ENCODE results near the gene TNFAIP3. TPM values are rescaled to one million over a fixed set of nuclear protein-coding genes. Genes with fewer than 3 reads are reported as not detected.

The TNFAIP3 gene
- total and polyA plus RNA-seq, 2 of the 4 experiments (the other 2 are of a cell fraction), result 5.0 to 14.2 TPM

- ChIA-PET POLR2A (ENCODE audit: unreplicated experiment) (no interaction called here), CTCF (no interaction called here)
- no peaks in the 10 kb centered on the region; the same call in 1 of the 2 replicates for H3K9me3 ChIP-seq (ENCODE audit: control insufficient read depth, insufficient read depth, low read length)
- in situ Hi-C loops (cut with MboI; ENCODE audit: low sequenced_read_pairs) (loop anchor here (25.0 kb wide), 1 partner anchor 585 kb away; the partner anchor contains the start of gene HEBP2), intact Hi-C loops (cut with micrococcal nuclease) (no loop called here), dilution Hi-C loops (cut with HindIII; ENCODE audit: low sequenced_read_pairs, unreplicated experiment) (no loop called here)
- H3K79me1 ChIP-seq (ENCODE audit: low read depth in 1 of 2, low read length in 2 of 2), result no peaks in the 10 kb centered on the region
- peaks cover 6% of the 10 kb centered on the region for H3K9me1 ChIP-seq (ENCODE audit: insufficient read depth, low read length)
- H3K27ac ChIP-seq (ENCODE audit: insufficient read depth, low read length), result no peak overlapping the region
- ATAC-seq (ENCODE audit: low read depth) (no peak), DNase-seq (no peak)
- no peak overlapping the region for H2BK120ac ChIP-seq (ENCODE audit: low read depth, low read length)
- no peak overlapping the region for H3K18ac ChIP-seq (ENCODE audit: low read depth, low read length)
- H2AK5ac ChIP-seq (ENCODE audit: low read depth, low read length), result no peak overlapping the region
- no peak for TF ChIP-seq MAFK (IDR thresholded peaks at IDR 0.05; ENCODE audit: low read depth, low read length)
- no peak for TF ChIP-seq CTCF (conservative IDR thresholded peaks at IDR 0.05; ENCODE audit: low read depth, low read length)
- TF ChIP-seq ELK1 (IDR thresholded peaks at IDR 0.05; ENCODE audit: borderline replicate concordance, low read depth, low read length), result no peak
- TF ChIP-seq CEBPB (IDR thresholded peaks at IDR 0.05; ENCODE audit: low read depth, low read length), result no peak
- TF ChIP-seq, protein P1, sequence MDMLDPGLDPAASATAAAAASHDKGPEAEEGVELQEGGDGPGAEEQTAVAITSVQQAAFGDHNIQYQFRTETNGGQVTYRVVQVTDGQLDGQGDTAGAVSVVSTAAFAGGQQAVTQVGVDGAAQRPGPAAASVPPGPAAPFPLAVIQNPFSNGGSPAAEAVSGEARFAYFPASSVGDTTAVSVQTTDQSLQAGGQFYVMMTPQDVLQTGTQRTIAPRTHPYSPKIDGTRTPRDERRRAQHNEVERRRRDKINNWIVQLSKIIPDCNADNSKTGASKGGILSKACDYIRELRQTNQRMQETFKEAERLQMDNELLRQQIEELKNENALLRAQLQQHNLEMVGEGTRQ (IDR thresholded peaks at IDR 0.05; ENCODE audit: low read depth, low read length), result no peak
- TF ChIP-seq BHLHE40 (IDR thresholded peaks at IDR 0.05; ENCODE audit: low read depth, low read length), result no peak
- TF ChIP-seq RFX5 (IDR thresholded peaks at IDR 0.05; ENCODE audit: low read depth, low read length), result no peak
- TF ChIP-seq RAD21 (IDR thresholded peaks at IDR 0.05; ENCODE audit: low read length), result no peak
- TF ChIP-seq CHD1 (IDR thresholded peaks at IDR 0.05; ENCODE audit: low read depth, low read length), result no peak
- no peak for TF ChIP-seq POLR2A (IDR thresholded peaks at IDR 0.05; ENCODE audit: low read depth, low read length)
- TF ChIP-seq SMC3 (IDR thresholded peaks at IDR 0.05; ENCODE audit: low read depth, low read length), result no peak
- no peak for TF ChIP-seq MXI1 (IDR thresholded peaks at IDR 0.05; ENCODE audit: borderline replicate concordance, low read depth, low read length)
- TF ChIP-seq NFE2L2 (IDR thresholded peaks at IDR 0.05; ENCODE audit: low read depth, low read length), result no peak
- no CpG with 5 or more reads among the region's 5 CpGs for WGBS, 2 experiments (ENCODE audit: extremely low coverage in 2 of 2, insufficient read length in 1 of 2)
- H2AFZ ChIP-seq (replicated peaks; ENCODE audit: low read length, poor library complexity), result no peak overlapping the region
- H4K91ac ChIP-seq (ENCODE audit: insufficient read depth, low read depth, low read length), result no peak overlapping the region
- H2AK9ac ChIP-seq (replicated peaks; ENCODE audit: low read depth, low read length, poor library complexity), result no peak overlapping the region
- H3K56ac ChIP-seq (ENCODE audit: extremely low read depth, insufficient read depth, low read length), result no peak overlapping the region
- H3K27me3 ChIP-seq (ENCODE audit: control insufficient read depth, insufficient read depth, low read length), result peaks cover 2% of the 10 kb centered on the region; the same call in 1 of the 2 replicates
- no peak overlapping the region for H3K4me2 ChIP-seq (ENCODE audit: low read depth, low read length)
- no peak overlapping the region for H3K4me3 ChIP-seq (ENCODE audit: insufficient read depth, low read depth, low read length)
- H3K9ac ChIP-seq (ENCODE audit: low read depth, low read length), result no peak overlapping the region
- no peak overlapping the region for H3K14ac ChIP-seq (replicated peaks; ENCODE audit: low read depth, low read length)
- H3K4me1 ChIP-seq (ENCODE audit: control insufficient read depth, insufficient read depth, low read length), result peaks cover 7% of the 10 kb centered on the region
- H2BK15ac ChIP-seq (ENCODE audit: low read depth, low read length), result no peak overlapping the region
- H4K20me1 ChIP-seq (ENCODE audit: insufficient read depth, low read length), result no peaks in the 10 kb centered on the region
- no peak overlapping the region for H4K5ac ChIP-seq (ENCODE audit: low read depth, low read length)
- no peak overlapping the region for H3K4ac ChIP-seq (ENCODE audit: low read depth, low read length)
- BruUV-seq (replicated peaks), result no TSS peak
- H3K23ac ChIP-seq (ENCODE audit: low read depth, low read length), result no peak overlapping the region
- no peak overlapping the region for H2BK20ac ChIP-seq (ENCODE audit: low read depth, low read length)
- H3K36me3 ChIP-seq (ENCODE audit: control insufficient read depth, insufficient read depth, low read length), result no peaks in the 10 kb centered on the region
- no peak overlapping the region for H2BK5ac ChIP-seq (ENCODE audit: low read depth, low read length, poor library complexity, severe bottlenecking)
- H4K8ac ChIP-seq (ENCODE audit: low read depth in 2 of 2, low read length in 2 of 2), result no peak overlapping the region
Measured at GRCh38 chr6:137827411-137827940, 39.6 kb upstream of the TNFAIP3 start.
